SK-N-SH treated with all-trans-retinoic acid at 6 μM for 48 hours (cell line): ENCODE measurements around the gene GPR26.

ENCODE experiments used
- ARNTL ChIP-seq: fragments of 450-650 bp; formaldehyde crosslinking; IDR thresholded peaks from 2 replicates; pipeline ENCODE4 v1.5.0; 2020; ENCODE audit warnings: low read depth, mild to moderate bottlenecking, moderate library complexity, borderline replicate concordance
- BACH2 ChIP-seq: fragments of 250-450 bp; sonication (Bioruptor Pico); IDR thresholded peaks from 2 replicates; pipeline ENCODE4 v1.9.0; 2021; ENCODE audit warnings: mild to moderate bottlenecking, borderline replicate concordance
- OSR1 ChIP-seq: fragments of 250-450 bp; sonication (Bioruptor Pico); IDR thresholded peaks from 2 replicates; pipeline ENCODE4 v1.8.0; 2022; ENCODE audit warnings: moderate library complexity, mild to moderate bottlenecking, inconsistent platforms
- SNAI2 ChIP-seq: fragments of 250-450 bp; sonication (Bioruptor Pico); IDR thresholded peaks from 2 replicates; pipeline ENCODE4 v1.5.0; 2020; ENCODE audit warnings: mild to moderate bottlenecking, moderate library complexity
- ZFP3 ChIP-seq: fragments of 250-450 bp; sonication (Bioruptor Pico); IDR thresholded peaks from 2 replicates; pipeline ENCODE4 v1.5.0; 2020; ENCODE audit warnings: mild to moderate bottlenecking, moderate library complexity
- ZFP30 ChIP-seq: fragments of 450-650 bp; formaldehyde crosslinking; IDR thresholded peaks from 2 replicates; pipeline ENCODE4 v1.5.0; 2022; ENCODE audit warnings: mild to moderate bottlenecking, moderate library complexity
- ZNF565 ChIP-seq: fragments of 450-650 bp; formaldehyde crosslinking; conservative IDR thresholded peaks from 2 replicates; pipeline ENCODE4 v1.5.0; 2020; ENCODE audit warnings: low read depth, mild to moderate bottlenecking, moderate library complexity
- ZNF70 ChIP-seq: fragments of 450-650 bp; formaldehyde crosslinking; IDR thresholded peaks from 2 replicates; pipeline ENCODE4 v1.5.0; 2020; ENCODE audit warnings: mild to moderate bottlenecking, moderate library complexity
- TF ChIP-seq, protein P1 (sequence below): fragments of 250-450 bp; sonication (Bioruptor Pico); IDR thresholded peaks from 2 replicates; pipeline ENCODE4 v1.8.0; 2021; ENCODE audit warnings: low read depth, mild to moderate bottlenecking, moderate library complexity, borderline replicate concordance
- TF ChIP-seq, protein P2 (sequence below): fragments of 250-450 bp; sonication (Bioruptor Pico); IDR thresholded peaks from 2 replicates; pipeline ENCODE4 v1.8.0; 2020; ENCODE audit warnings: mild to moderate bottlenecking, moderate library complexity, borderline replicate concordance
- TF ChIP-seq, protein P3 (sequence below): fragments of 250-450 bp; sonication (Bioruptor Pico); IDR thresholded peaks from 2 replicates; pipeline ENCODE4 v1.5.1; 2021; ENCODE audit warnings: mild to moderate bottlenecking, moderate library complexity

DNA sequence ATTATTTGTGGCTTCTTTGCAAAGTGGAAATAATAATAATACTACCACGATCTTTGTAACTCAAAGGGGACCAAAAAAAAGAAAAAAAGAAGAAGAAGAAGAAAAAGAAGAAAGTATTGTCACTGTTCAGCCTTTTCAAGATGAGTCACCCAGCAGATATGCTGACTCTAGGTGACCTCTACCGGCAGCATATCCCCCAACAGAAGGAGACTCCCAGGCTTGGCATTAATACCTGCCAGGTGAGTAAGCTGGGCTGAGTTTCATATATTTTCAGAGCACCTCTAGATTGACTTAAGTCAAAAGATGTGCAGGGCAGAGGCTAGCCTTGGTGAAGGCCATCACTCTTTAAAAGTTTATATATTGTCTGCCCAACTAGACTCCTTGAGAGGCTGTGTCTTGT lies 30.4 kb upstream of the GPR26 start:
- no peak for TF ChIP-seq ZNF70 (CRISPR knock-in tag)
- no peak for TF ChIP-seq SNAI2 (CRISPR knock-in tag)
- TF ChIP-seq, protein P1, sequence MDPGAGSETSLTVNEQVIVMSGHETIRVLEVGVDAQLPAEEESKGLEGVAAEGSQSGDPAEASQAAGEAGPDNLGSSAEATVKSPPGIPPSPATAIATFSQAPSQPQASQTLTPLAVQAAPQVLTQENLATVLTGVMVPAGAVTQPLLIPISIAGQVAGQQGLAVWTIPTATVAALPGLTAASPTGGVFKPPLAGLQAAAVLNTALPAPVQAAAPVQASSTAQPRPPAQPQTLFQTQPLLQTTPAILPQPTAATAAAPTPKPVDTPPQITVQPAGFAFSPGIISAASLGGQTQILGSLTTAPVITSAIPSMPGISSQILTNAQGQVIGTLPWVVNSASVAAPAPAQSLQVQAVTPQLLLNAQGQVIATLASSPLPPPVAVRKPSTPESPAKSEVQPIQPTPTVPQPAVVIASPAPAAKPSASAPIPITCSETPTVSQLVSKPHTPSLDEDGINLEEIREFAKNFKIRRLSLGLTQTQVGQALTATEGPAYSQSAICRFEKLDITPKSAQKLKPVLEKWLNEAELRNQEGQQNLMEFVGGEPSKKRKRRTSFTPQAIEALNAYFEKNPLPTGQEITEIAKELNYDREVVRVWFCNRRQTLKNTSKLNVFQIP = no peak
- TF ChIP-seq, protein P2, sequence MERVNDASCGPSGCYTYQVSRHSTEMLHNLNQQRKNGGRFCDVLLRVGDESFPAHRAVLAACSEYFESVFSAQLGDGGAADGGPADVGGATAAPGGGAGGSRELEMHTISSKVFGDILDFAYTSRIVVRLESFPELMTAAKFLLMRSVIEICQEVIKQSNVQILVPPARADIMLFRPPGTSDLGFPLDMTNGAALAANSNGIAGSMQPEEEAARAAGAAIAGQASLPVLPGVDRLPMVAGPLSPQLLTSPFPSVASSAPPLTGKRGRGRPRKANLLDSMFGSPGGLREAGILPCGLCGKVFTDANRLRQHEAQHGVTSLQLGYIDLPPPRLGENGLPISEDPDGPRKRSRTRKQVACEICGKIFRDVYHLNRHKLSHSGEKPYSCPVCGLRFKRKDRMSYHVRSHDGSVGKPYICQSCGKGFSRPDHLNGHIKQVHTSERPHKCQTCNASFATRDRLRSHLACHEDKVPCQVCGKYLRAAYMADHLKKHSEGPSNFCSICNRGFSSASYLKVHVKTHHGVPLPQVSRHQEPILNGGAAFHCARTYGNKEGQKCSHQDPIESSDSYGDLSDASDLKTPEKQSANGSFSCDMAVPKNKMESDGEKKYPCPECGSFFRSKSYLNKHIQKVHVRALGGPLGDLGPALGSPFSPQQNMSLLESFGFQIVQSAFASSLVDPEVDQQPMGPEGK (CRISPR knock-in tag) = no peak
- TF ChIP-seq ARNTL (CRISPR knock-in tag) = no peak
- TF ChIP-seq ZFP30 (CRISPR knock-in tag) = no peak
- TF ChIP-seq BACH2 = no peak
- TF ChIP-seq OSR1 (CRISPR knock-in tag) = no peak
- TF ChIP-seq, protein P3, sequence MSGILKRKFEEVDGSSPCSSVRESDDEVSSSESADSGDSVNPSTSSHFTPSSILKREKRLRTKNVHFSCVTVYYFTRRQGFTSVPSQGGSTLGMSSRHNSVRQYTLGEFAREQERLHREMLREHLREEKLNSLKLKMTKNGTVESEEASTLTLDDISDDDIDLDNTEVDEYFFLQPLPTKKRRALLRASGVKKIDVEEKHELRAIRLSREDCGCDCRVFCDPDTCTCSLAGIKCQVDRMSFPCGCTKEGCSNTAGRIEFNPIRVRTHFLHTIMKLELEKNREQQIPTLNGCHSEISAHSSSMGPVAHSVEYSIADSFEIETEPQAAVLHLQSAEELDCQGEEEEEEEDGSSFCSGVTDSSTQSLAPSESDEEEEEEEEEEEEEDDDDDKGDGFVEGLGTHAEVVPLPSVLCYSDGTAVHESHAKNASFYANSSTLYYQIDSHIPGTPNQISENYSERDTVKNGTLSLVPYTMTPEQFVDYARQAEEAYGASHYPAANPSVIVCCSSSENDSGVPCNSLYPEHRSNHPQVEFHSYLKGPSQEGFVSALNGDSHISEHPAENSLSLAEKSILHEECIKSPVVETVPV = no peak
- no peak for TF ChIP-seq ZFP3
- no peak for TF ChIP-seq ZNF565 (CRISPR knock-in tag)
